Measurements from ENCODE around the gene TTL. TPM values are rescaled to one million over a fixed set of nuclear protein-coding genes. Genes with fewer than 3 reads are reported as not detected.
"Not testable (repeated sequence)": the region's sequence is repeated elsewhere in the genome, so short reads cannot be mapped to it uniquely, and the experiment has no call there.

The TTL gene
- polyA plus RNA-seq, 2 donors = 7.1 to 7.2 TPM

- not testable (repeated sequence) for H3K27ac ChIP-seq (ENCODE audit: low read depth in 2 of 2, low read length in 1 of 2); H3K27me3 ChIP-seq (ENCODE audit: control insufficient read depth in 1 of 2, insufficient read depth in 2 of 2, low read length in 2 of 2); H3K4me1 ChIP-seq (ENCODE audit: control insufficient read depth in 2 of 2, insufficient read depth in 2 of 2, low read length in 1 of 2); H3K36me3 ChIP-seq (ENCODE audit: control insufficient read depth in 2 of 2, insufficient read depth in 2 of 2, low read length in 1 of 2); H3K9me3 ChIP-seq (ENCODE audit: control insufficient read depth in 2 of 2, insufficient read depth in 1 of 2, low read depth in 1 of 2, low read length in 1 of 2); H3K4me3 ChIP-seq (ENCODE audit: low read depth in 1 of 2, low read length in 2 of 2)
- WGBS, 2 donors = 88 to 89% methylated on average over 16 to 29 of the region's 32 CpGs
Observed at GRCh38 chr2:112509239-112509998, 27.5 kb downstream of the TTL start.

- Histone ChIP-seq H3K27me3 (ENCODE audit: control insufficient read depth in 1 of 2, insufficient read depth in 2 of 2, low read length in 2 of 2) (no peaks in the 10 kb centered on the region), H3K4me3 (ENCODE audit: low read depth in 1 of 2, low read length in 2 of 2) (no peak overlapping the region), H3K27ac (ENCODE audit: low read depth in 2 of 2, low read length in 1 of 2) (no peak overlapping the region), H3K9me3 (ENCODE audit: control insufficient read depth in 2 of 2, insufficient read depth in 1 of 2, low read depth in 1 of 2, low read length in 1 of 2) (no peaks in the 10 kb centered on the region), H3K4me1 (ENCODE audit: control insufficient read depth in 2 of 2, insufficient read depth in 2 of 2, low read length in 1 of 2) (no peaks in the 10 kb centered on the region), H3K36me3 (ENCODE audit: control insufficient read depth in 2 of 2, insufficient read depth in 2 of 2, low read length in 1 of 2) (peaks cover 10 to 11% of the 10 kb centered on the region in 2 donors)
- WGBS, 2 donors = 98% methylated on average over 3 of the region's 3 CpGs
Observed at GRCh38 chr2:112516801-112517200, 34.8 kb downstream of the TTL start.

- no peaks in the 10 kb centered on the region for H3K4me1 ChIP-seq (ENCODE audit: control insufficient read depth in 2 of 2, insufficient read depth in 2 of 2, low read length in 1 of 2)
- H3K9me3 ChIP-seq (ENCODE audit: control insufficient read depth in 2 of 2, insufficient read depth in 1 of 2, low read depth in 1 of 2, low read length in 1 of 2) = no peaks in the 10 kb centered on the region
- 85 to 92% methylated on average over 7 of the region's 7 CpGs for WGBS, 2 donors
- no peaks in the 10 kb centered on the region for H3K27me3 ChIP-seq (ENCODE audit: control insufficient read depth in 1 of 2, insufficient read depth in 2 of 2, low read length in 2 of 2)
- peaks cover 10 to 18% of the 10 kb centered on the region in 2 donors for H3K36me3 ChIP-seq (ENCODE audit: control insufficient read depth in 2 of 2, insufficient read depth in 2 of 2, low read length in 1 of 2)
- H3K27ac ChIP-seq (ENCODE audit: low read depth in 2 of 2, low read length in 1 of 2) = no peak overlapping the region
- no peak overlapping the region for H3K4me3 ChIP-seq (ENCODE audit: low read depth in 1 of 2, low read length in 2 of 2)
Observed at GRCh38 chr2:112518807-112519206, 36.9 kb downstream of the TTL start.

GRCh38 chr2:112519506-112519905 lies 37.5 kb downstream of the TTL start:
- H3K9me3 ChIP-seq (ENCODE audit: control insufficient read depth in 2 of 2, insufficient read depth in 1 of 2, low read depth in 1 of 2, low read length in 1 of 2) = no peaks in the 10 kb centered on the region
- no peaks in the 10 kb centered on the region for H3K27me3 ChIP-seq (ENCODE audit: control insufficient read depth in 1 of 2, insufficient read depth in 2 of 2, low read length in 2 of 2)
- 85 to 90% methylated on average over 9 of the region's 9 CpGs for WGBS, 2 donors
- no peak overlapping the region for H3K4me3 ChIP-seq (ENCODE audit: low read depth in 1 of 2, low read length in 2 of 2)
- peaks cover 10 to 18% of the 10 kb centered on the region in 2 donors for H3K36me3 ChIP-seq (ENCODE audit: control insufficient read depth in 2 of 2, insufficient read depth in 2 of 2, low read length in 1 of 2)
- H3K27ac ChIP-seq (ENCODE audit: low read depth in 2 of 2, low read length in 1 of 2) = no peak overlapping the region
- H3K4me1 ChIP-seq (ENCODE audit: control insufficient read depth in 2 of 2, insufficient read depth in 2 of 2, low read length in 1 of 2) = no peaks in the 10 kb centered on the region

GRCh38 chr2:112520234-112520783 lies 38.4 kb downstream of the TTL start:
- Histone ChIP-seq H3K4me1 (ENCODE audit: control insufficient read depth in 2 of 2, insufficient read depth in 2 of 2, low read length in 1 of 2) (no peaks in the 10 kb centered on the region), H3K9me3 (ENCODE audit: control insufficient read depth in 2 of 2, insufficient read depth in 1 of 2, low read depth in 1 of 2, low read length in 1 of 2) (no peaks in the 10 kb centered on the region), H3K36me3 (ENCODE audit: control insufficient read depth in 2 of 2, insufficient read depth in 2 of 2, low read length in 1 of 2) (peaks cover 10 to 18% of the 10 kb centered on the region in 2 donors), H3K27ac (ENCODE audit: low read depth in 2 of 2, low read length in 1 of 2) (no peak overlapping the region), H3K4me3 (ENCODE audit: low read depth in 1 of 2, low read length in 2 of 2) (no peak overlapping the region), H3K27me3 (ENCODE audit: control insufficient read depth in 1 of 2, insufficient read depth in 2 of 2, low read length in 2 of 2) (no peaks in the 10 kb centered on the region)
- 92 to 94% methylated on average over 7 of the region's 7 CpGs for whole genome bisulfite sequencing, 2 donors

- Histone ChIP-seq H3K36me3 (ENCODE audit: control insufficient read depth in 2 of 2, insufficient read depth in 2 of 2, low read length in 1 of 2) (peaks cover 10 to 18% of the 10 kb centered on the region in 2 donors), H3K27me3 (ENCODE audit: control insufficient read depth in 1 of 2, insufficient read depth in 2 of 2, low read length in 2 of 2) (no peaks in the 10 kb centered on the region), H3K27ac (ENCODE audit: low read depth in 2 of 2, low read length in 1 of 2) (no peak overlapping the region), H3K4me3 (ENCODE audit: low read depth in 1 of 2, low read length in 2 of 2) (no peak overlapping the region), H3K4me1 (ENCODE audit: control insufficient read depth in 2 of 2, insufficient read depth in 2 of 2, low read length in 1 of 2) (no peaks in the 10 kb centered on the region), H3K9me3 (ENCODE audit: control insufficient read depth in 2 of 2, insufficient read depth in 1 of 2, low read depth in 1 of 2, low read length in 1 of 2) (no peaks in the 10 kb centered on the region)
- WGBS, 2 donors = 95 to 97% methylated on average over 3 of the region's 3 CpGs
Observed at GRCh38 chr2:112523291-112523777, 41.4 kb downstream of the TTL start.

GRCh38 chr2:112524276-112524675 lies 42.3 kb downstream of the TTL start:
- not testable (repeated sequence) for H3K4me1 ChIP-seq (ENCODE audit: control insufficient read depth in 2 of 2, insufficient read depth in 2 of 2, low read length in 1 of 2); H3K27ac ChIP-seq (ENCODE audit: low read depth in 2 of 2, low read length in 1 of 2); H3K9me3 ChIP-seq (ENCODE audit: control insufficient read depth in 2 of 2, insufficient read depth in 1 of 2, low read depth in 1 of 2, low read length in 1 of 2); H3K4me3 ChIP-seq (ENCODE audit: low read depth in 1 of 2, low read length in 2 of 2); H3K27me3 ChIP-seq (ENCODE audit: control insufficient read depth in 1 of 2, insufficient read depth in 2 of 2, low read length in 2 of 2)
- H3K36me3 ChIP-seq (ENCODE audit: control insufficient read depth in 2 of 2, insufficient read depth in 2 of 2, low read length in 1 of 2) = peaks cover 14 to 25% of the 10 kb centered on the region in 2 donors
- WGBS, 2 donors = 94 to 97% methylated on average over 3 of the region's 3 CpGs

GRCh38 chr2:112528541-112528940 lies 46.6 kb downstream of the TTL start:
- Histone ChIP-seq H3K36me3 (ENCODE audit: control insufficient read depth in 2 of 2, insufficient read depth in 2 of 2, low read length in 1 of 2) (peaks cover 9 to 10% of the 10 kb centered on the region in 2 donors), H3K27ac (ENCODE audit: low read depth in 2 of 2, low read length in 1 of 2) (no peak overlapping the region), H3K4me1 (ENCODE audit: control insufficient read depth in 2 of 2, insufficient read depth in 2 of 2, low read length in 1 of 2) (no peaks in the 10 kb centered on the region), H3K4me3 (ENCODE audit: low read depth in 1 of 2, low read length in 2 of 2) (no peak overlapping the region), H3K27me3 (ENCODE audit: control insufficient read depth in 1 of 2, insufficient read depth in 2 of 2, low read length in 2 of 2) (no peaks in the 10 kb centered on the region), H3K9me3 (ENCODE audit: control insufficient read depth in 2 of 2, insufficient read depth in 1 of 2, low read depth in 1 of 2, low read length in 1 of 2) (no peaks in the 10 kb centered on the region)
- WGBS, 2 donors = 92% methylated on average over 5 of the region's 5 CpGs

GRCh38 chr2:112529757-112530156 lies 47.8 kb downstream of the TTL start:
- peaks cover 9 to 10% of the 10 kb centered on the region in 2 donors for H3K36me3 ChIP-seq (ENCODE audit: control insufficient read depth in 2 of 2, insufficient read depth in 2 of 2, low read length in 1 of 2)
- 81 to 82% methylated on average over 4 of the region's 4 CpGs for WGBS, 2 donors
- H3K27ac ChIP-seq (ENCODE audit: low read depth in 2 of 2, low read length in 1 of 2) = no peak overlapping the region

GRCh38 chr2:112530728-112531127 lies 48.8 kb downstream of the TTL start:
- Histone ChIP-seq H3K4me1 (ENCODE audit: control insufficient read depth in 2 of 2, insufficient read depth in 2 of 2, low read length in 1 of 2) (no peaks in the 10 kb centered on the region), H3K9me3 (ENCODE audit: control insufficient read depth in 2 of 2, insufficient read depth in 1 of 2, low read depth in 1 of 2, low read length in 1 of 2) (no peaks in the 10 kb centered on the region)
- 96 to 98% methylated on average over 4 of the region's 4 CpGs for WGBS, 2 donors

More at GRCh38 chr2:112529757-112530156, 47.8 kb downstream of the TTL start:
- H3K27me3 ChIP-seq (ENCODE audit: control insufficient read depth in 1 of 2, insufficient read depth in 2 of 2, low read length in 2 of 2) = no peaks in the 10 kb centered on the region
- H3K9me3 ChIP-seq (ENCODE audit: control insufficient read depth in 2 of 2, insufficient read depth in 1 of 2, low read depth in 1 of 2, low read length in 1 of 2) = no peaks in the 10 kb centered on the region
- H3K4me3 ChIP-seq (ENCODE audit: low read depth in 1 of 2, low read length in 2 of 2) = no peak overlapping the region
- no peaks in the 10 kb centered on the region for H3K4me1 ChIP-seq (ENCODE audit: control insufficient read depth in 2 of 2, insufficient read depth in 2 of 2, low read length in 1 of 2)

More at GRCh38 chr2:112530728-112531127, 48.8 kb downstream of the TTL start:
- Histone ChIP-seq H3K4me3 (ENCODE audit: low read depth in 1 of 2, low read length in 2 of 2) (no peak overlapping the region), H3K36me3 (ENCODE audit: control insufficient read depth in 2 of 2, insufficient read depth in 2 of 2, low read length in 1 of 2) (peaks cover 9 to 10% of the 10 kb centered on the region in 2 donors), H3K27ac (ENCODE audit: low read depth in 2 of 2, low read length in 1 of 2) (no peak overlapping the region), H3K27me3 (ENCODE audit: control insufficient read depth in 1 of 2, insufficient read depth in 2 of 2, low read length in 2 of 2) (no peaks in the 10 kb centered on the region)
